ENCODE results near the gene ANTXR1. TPM values are rescaled to one million over a fixed set of nuclear protein-coding genes. Genes with fewer than 3 reads are reported as not detected.

The ANTXR1 gene
- total RNA-seq, 1 donor from 2014 or later = not detected

GRCh38 chr2:69060938-69061501 lies 48.0 kb downstream of the ANTXR1 start:
- H3K27ac Mint-ChIP-seq = no peak overlapping the region
- ATAC-seq (ENCODE audit: low read depth) = no peak
- H3K27me3 Mint-ChIP-seq = peaks cover 27% of the 10 kb centered on the region
- POLR2A ChIA-PET = interaction anchor here (0.7 kb wide), 1 partner anchor 34 kb away, joined by 4 read pairs; no protein-coding TSS in a partner anchor
- H3K4me1 Mint-ChIP-seq = no peaks in the 10 kb centered on the region
- peaks cover 8% of the 10 kb centered on the region for H3K9me3 Mint-ChIP-seq
- TF ChIP-seq CTCF (IDR thresholded peaks at IDR 0.05) = no peak
- H3K36me3 Mint-ChIP-seq (ENCODE audit: low read depth) = no peaks in the 10 kb centered on the region
- H3K4me3 Mint-ChIP-seq = no peak overlapping the region
- intact Hi-C loops (cut with micrococcal nuclease) = no loop called here
- CTCF ChIA-PET = no interaction called here
- no peak for DNase-seq

GRCh38 chr2:69061525-69061924 lies 48.5 kb downstream of the ANTXR1 start:
- Mint-ChIP-seq H3K9me3 (peaks cover 8% of the 10 kb centered on the region), H3K36me3 (ENCODE audit: low read depth) (no peaks in the 10 kb centered on the region), H3K4me3 (no peak overlapping the region), H3K4me1 (no peaks in the 10 kb centered on the region), H3K27me3 (peaks cover 27% of the 10 kb centered on the region), H3K27ac (no peak overlapping the region)
- DNase-seq (no peak), ATAC-seq (ENCODE audit: low read depth) (no peak)
- POLR2A ChIA-PET = interaction anchor here (0.7 kb wide), 1 partner anchor 34 kb away, joined by 4 read pairs; no protein-coding TSS in a partner anchor
- intact Hi-C loops (cut with micrococcal nuclease) = no loop called here
- no peak for TF ChIP-seq CTCF (IDR thresholded peaks at IDR 0.05)
- CTCF ChIA-PET = interaction anchor here (0.6 kb wide), 1 partner anchor 10 kb away, joined by 4 read pairs; no protein-coding TSS in a partner anchor

- ChIA-PET POLR2A (no interaction called here), CTCF (no interaction called here)
Observed at GRCh38 chr2:69062307-69062962, 49.5 kb downstream of the ANTXR1 start.

GRCh38 chr2:69065735-69066336 lies 52.9 kb downstream of the ANTXR1 start:
- H3K27me3 Mint-ChIP-seq = peaks cover 16% of the 10 kb centered on the region
- TF ChIP-seq CTCF (IDR thresholded peaks at IDR 0.05) = no peak
- H3K9me3 Mint-ChIP-seq = peaks cover 3% of the 10 kb centered on the region
- H3K36me3 Mint-ChIP-seq (ENCODE audit: low read depth) = no peaks in the 10 kb centered on the region
- ATAC-seq (ENCODE audit: low read depth) (no peak), DNase-seq (no peak)
- intact Hi-C loops (cut with micrococcal nuclease) = no loop called here
- H3K4me1 Mint-ChIP-seq = no peaks in the 10 kb centered on the region
- no peak overlapping the region for H3K27ac Mint-ChIP-seq
- H3K4me3 Mint-ChIP-seq = no peak overlapping the region
- CTCF ChIA-PET = no interaction called here
- POLR2A ChIA-PET = interaction anchor here (0.8 kb wide), 1 partner anchor 844 kb away, joined by 8 read pairs; no protein-coding TSS in a partner anchor

More at GRCh38 chr2:69062307-69062962, 49.5 kb downstream of the ANTXR1 start:
- Mint-ChIP-seq H3K4me1 (no peaks in the 10 kb centered on the region), H3K27ac (no peak overlapping the region), H3K9me3 (peaks cover 8% of the 10 kb centered on the region), H3K4me3 (no peak overlapping the region), H3K36me3 (ENCODE audit: low read depth) (no peaks in the 10 kb centered on the region), H3K27me3 (peaks cover 27% of the 10 kb centered on the region)
- no peak for DNase-seq
- no peak for TF ChIP-seq CTCF (IDR thresholded peaks at IDR 0.05)
- intact Hi-C loops (cut with micrococcal nuclease) = no loop called here
- ATAC-seq (ENCODE audit: low read depth) = no peak

GRCh38 chr2:69067026-69067630 lies 54.1 kb downstream of the ANTXR1 start:
- Mint-ChIP-seq H3K27me3 (peaks cover 6% of the 10 kb centered on the region), H3K9me3 (peaks cover 3% of the 10 kb centered on the region), H3K27ac (no peak overlapping the region), H3K36me3 (ENCODE audit: low read depth) (no peaks in the 10 kb centered on the region), H3K4me3 (no peak overlapping the region), H3K4me1 (no peaks in the 10 kb centered on the region)
- no peak for ATAC-seq (ENCODE audit: low read depth)
- no peak for TF ChIP-seq CTCF (IDR thresholded peaks at IDR 0.05)
- intact Hi-C loops (cut with micrococcal nuclease) = no loop called here
- ChIA-PET CTCF (no interaction called here), POLR2A (no interaction called here)
- DNase-seq = no peak

Measured in activated B cell treated with CpG ODN at 0.5 μM for 24 hours (primary cell).